B cell (primary cell): Measurements from ENCODE around the gene ANAPC10. TPM values are rescaled to one million over a fixed set of nuclear protein-coding genes. Genes with fewer than 3 reads are reported as not detected.

Experiments used
- ATAC-seq: fragments of 200-7000 bp; cut with Tn5 transposase; one replicate; pipeline ENCODE4 v1.10.0; 2021; ENCODE audit warnings: low read depth, mild to moderate bottlenecking, moderate number of reproducible peaks, moderate library complexity
- CTCF ChIA-PET: fragments of 350-600 bp; sonication (Branson Sonifier 250); formaldehyde crosslinking; loops from one replicate; lab custom pipeline; 2021; ENCODE audit warnings: antibody characterized with exemption, inconsistent platforms; lab: Charles Lee
- POLR2A ChIA-PET: fragments of 350-600 bp; sonication (Branson Sonifier 250); formaldehyde crosslinking; loops from one replicate; lab custom pipeline; 2021; ENCODE audit warnings: antibody characterized with exemption; lab: Charles Lee
- DNase-seq: peaks from one replicate; pipeline ENCODE4 v3.0.0; 2013
- H2AFZ ChIP-seq: 2 replicates; pipeline ENCODE4 v1.6.1; 2012; ENCODE audit warnings: mild to moderate bottlenecking, low read depth, low read length; ENCODE audit not compliant: insufficient read depth, poor library complexity, severe bottlenecking
- H3K27ac ChIP-seq, 2 donors: 1 replicate in 1 of 2; 2 replicates in 1 of 2; pipeline ENCODE4 v1.5.1; 2012 to 2013; ENCODE audit warnings: low read length in 2 of 2, mild to moderate bottlenecking in 2 of 2, moderate library complexity in 1 of 2
- H3K27me3 ChIP-seq, 4 experiments: fragments of 200-600 bp in 1 of 4; sonication (generic) in 1 of 4; replicated peaks in 1 of 4; 1 replicate in 2 of 4; 2 replicates in 2 of 4; pipeline versions ENCODE4 v1.6.1 to v1.7.0; 2013 to 2016; ENCODE audit warnings: low read length in 3 of 4, mild to moderate bottlenecking in 2 of 4, mixed read lengths in 1 of 4, moderate library complexity in 1 of 4; ENCODE audit not compliant: insufficient read depth in 4 of 4, control insufficient read depth in 3 of 4; ENCODE audit errors: control extremely low read depth in 1 of 4
- H3K36me3 ChIP-seq, 2 experiments: replicated peaks in 1 of 2; 1 replicate in 1 of 2; 2 replicates in 1 of 2; pipeline versions ENCODE4 v1.6.1 to v1.7.1; 2013; ENCODE audit warnings: low read length in 1 of 2; ENCODE audit not compliant: insufficient read depth in 2 of 2, control insufficient read depth in 1 of 2; ENCODE audit errors: control extremely low read depth in 1 of 2, extremely low read depth in 1 of 2
- H3K4me1 ChIP-seq, 2 donors: fragments of 200-600 bp in 1 of 2; sonication (generic) in 1 of 2; 1 replicate in 1 of 2; 2 replicates in 1 of 2; pipeline versions ENCODE4 v1.5.1 to v1.6.1; 2013 to 2017; ENCODE audit warnings: low read length in 2 of 2; ENCODE audit not compliant: control insufficient read depth in 2 of 2, insufficient read depth in 2 of 2
- H3K4me2 ChIP-seq: replicated peaks from 2 replicates; pipeline ENCODE3; 2012; ENCODE audit warnings: mild to moderate bottlenecking, low read depth, low read length; ENCODE audit not compliant: poor library complexity, severe bottlenecking
- H3K4me3 ChIP-seq, 5 experiments: fragments of 200-600 bp in 1 of 5; sonication (generic) in 1 of 5; 1 replicate in 3 of 5; 2 replicates in 2 of 5; pipeline versions ENCODE4 v1.5.1 to v1.7.0; 2011 to 2016; ENCODE audit warnings: low read length in 4 of 5, mild to moderate bottlenecking in 4 of 5, low read depth in 2 of 5, control low read depth in 1 of 5, moderate library complexity in 1 of 5; ENCODE audit not compliant: insufficient read depth in 1 of 5; ENCODE audit errors: control extremely low read depth in 1 of 5, extremely low read depth in 1 of 5
- H3K79me2 ChIP-seq: fragments of 200-600 bp; sonication (generic); one replicate; pipeline ENCODE4 v1.6.0; 2016; ENCODE audit warnings: low read length; ENCODE audit not compliant: control insufficient read depth, insufficient read depth
- H3K9ac ChIP-seq: fragments of 200-600 bp; sonication (generic); 2 replicates; pipeline ENCODE4 v1.6.1; 2017; ENCODE audit warnings: mild to moderate bottlenecking, low read length, moderate library complexity
- H3K9me3 ChIP-seq, 3 donors: one replicate each; pipeline versions ENCODE4 v1.6.1 to v1.7.1; 2013; ENCODE audit warnings: low read length in 2 of 3; ENCODE audit not compliant: control insufficient read depth in 2 of 3, insufficient read depth in 1 of 3; ENCODE audit errors: control extremely low read depth in 1 of 3
- H4K20me1 ChIP-seq: 2 replicates; pipeline ENCODE4 v1.6.0; 2012; ENCODE audit warnings: mild to moderate bottlenecking, low read length; ENCODE audit not compliant: insufficient read depth, control insufficient read depth, poor library complexity, severe bottlenecking
- H3K27ac Mint-ChIP-seq: one replicate; pipeline ENCODE4 v1.8.0; 2021; ENCODE audit warnings: mixed read lengths
- H3K27me3 Mint-ChIP-seq: one replicate; pipeline ENCODE4 v1.8.0; 2021; ENCODE audit warnings: mixed read lengths
- H3K4me1 Mint-ChIP-seq: one replicate; pipeline ENCODE4 v1.8.0; 2021; ENCODE audit warnings: mixed read lengths
- H3K4me3 Mint-ChIP-seq: one replicate; pipeline ENCODE4 v1.8.0; 2021; ENCODE audit warnings: mixed read lengths
- H3K9me3 Mint-ChIP-seq: one replicate; pipeline ENCODE4 v1.8.0; 2022; ENCODE audit warnings: mixed read lengths; ENCODE audit not compliant: insufficient read depth
- CTCF ChIP-seq: fragments of 200-600 bp; IDR thresholded peaks from one replicate; pipeline ENCODE4 v1.8.0; 2022; ENCODE audit warnings: antibody characterized with exemption, mild to moderate bottlenecking
- EZH2 ChIP-seq: IDR thresholded peaks from 2 replicates; pipeline ENCODE4 v1.6.1; 2012; ENCODE audit warnings: borderline replicate concordance, low read depth, mild to moderate bottlenecking, moderate library complexity, low read length; ENCODE audit not compliant: insufficient read depth, poor library complexity, severe bottlenecking
- WGBS: methylation state at CpG from one replicate; pipeline ENCODE4 v1.1.5; 2013; ENCODE audit warnings: missing lambda C conversion rate; ENCODE audit not compliant: insufficient coverage; 5-methylcytosine and 5-hydroxymethylcytosine counted together
- intact Hi-C: fragments of 100-400 bp; cut with micrococcal nuclease; formaldehyde crosslinking; loops from one replicate; pipeline ENCODE4 v1.10.0; 2022
- polyA plus RNA-seq: library from polyadenylated mRNA; depleted of rRNA; stranded (reverse); fragments of >200 nt; gene quantifications from 2 replicates; pipeline ENCODE4 v1.2.3, GENCODE V29; 2012
- total RNA-seq, 2 donors: library from RNA; stranded (reverse); fragments of 120-200 nt in 1 of 2; gene quantifications; 1 replicate in 1 of 2; 2 replicates in 1 of 2; pipeline versions ENCODE4 v1.2.3 to v1.2.4, GENCODE V29; 2013 to 2022

ANAPC10 gene
- total and polyA plus RNA-seq, 2 donors (not counting 1 experiment from before 2014, with no cell fraction given), result 17.4 to 18.9 TPM

- no peak overlapping the region for H3K27ac Mint-ChIP-seq
Observed at GRCh38 chr4:145081756-145082155, 16.2 kb downstream of the ANAPC10 start.

GRCh38 chr4:145076469-145076855, 21.5 kb downstream of the ANAPC10 start:
- Mint-ChIP-seq H3K4me1 (no peaks in the 10 kb centered on the region), H3K9me3 (peaks cover 5% of the 10 kb centered on the region), H3K27me3 (no peaks in the 10 kb centered on the region), H3K4me3 (no peak overlapping the region), H3K27ac (no peak overlapping the region)
- Histone ChIP-seq H2AFZ (no peak overlapping the region), H3K79me2 (peaks cover 38% of the 10 kb centered on the region), H3K9ac (no peak overlapping the region), H3K4me2 (no peak overlapping the region), H3K27me3 (no peaks in the 10 kb centered on the region), H3K36me3 (peaks cover 3 to 6% of the 10 kb centered on the region in 2 experiments), H3K4me1 (no peaks in the 10 kb centered on the region), H3K9me3 (peaks cover 0 to 1% (median 0%) of the 10 kb centered on the region in 3 donors), H3K27ac (no peak overlapping the region), H4K20me1 (no peaks in the 10 kb centered on the region), H3K4me3 (no peak overlapping the region)
- WGBS, result 100% methylated on average over 1 of the region's 2 CpGs
- no peak for ATAC-seq
- intact Hi-C loops, result no loop called here
- TF ChIP-seq EZH2, result no peak
- no peak for TF ChIP-seq CTCF
- ChIA-PET CTCF (no interaction called here), POLR2A (no interaction called here)
- no peak for DNase-seq

More at GRCh38 chr4:145081756-145082155, 16.2 kb downstream of the ANAPC10 start:
- Histone ChIP-seq H3K36me3 (peaks cover 3% of the 10 kb centered on the region in 2 experiments), H3K9me3 (peaks cover 0 to 1% (median 0%) of the 10 kb centered on the region in 3 donors), H3K4me2 (no peak overlapping the region), H3K9ac (no peak overlapping the region), H4K20me1 (no peaks in the 10 kb centered on the region), H3K4me1 (no peaks in the 10 kb centered on the region), H3K27me3 (no peaks in the 10 kb centered on the region), H3K27ac (no peak overlapping the region), H3K4me3 (no peak overlapping the region), H3K79me2 (peaks cover 32% of the 10 kb centered on the region), H2AFZ (no peak overlapping the region)
- Mint-ChIP-seq H3K4me3 (no peak overlapping the region), H3K4me1 (no peaks in the 10 kb centered on the region), H3K9me3 (peaks cover 5% of the 10 kb centered on the region), H3K27me3 (no peaks in the 10 kb centered on the region)
- TF ChIP-seq EZH2 (no peak), CTCF (no peak)
- DNase-seq (no peak), ATAC-seq (no peak)
- WGBS, result no CpG with 5 or more reads among the region's 1 CpG
- ChIA-PET CTCF (no interaction called here), POLR2A (no interaction called here)
- intact Hi-C loops, result no loop called here
